ENCODE results near the gene TSSK2.

Gene TSSK2

DNA sequence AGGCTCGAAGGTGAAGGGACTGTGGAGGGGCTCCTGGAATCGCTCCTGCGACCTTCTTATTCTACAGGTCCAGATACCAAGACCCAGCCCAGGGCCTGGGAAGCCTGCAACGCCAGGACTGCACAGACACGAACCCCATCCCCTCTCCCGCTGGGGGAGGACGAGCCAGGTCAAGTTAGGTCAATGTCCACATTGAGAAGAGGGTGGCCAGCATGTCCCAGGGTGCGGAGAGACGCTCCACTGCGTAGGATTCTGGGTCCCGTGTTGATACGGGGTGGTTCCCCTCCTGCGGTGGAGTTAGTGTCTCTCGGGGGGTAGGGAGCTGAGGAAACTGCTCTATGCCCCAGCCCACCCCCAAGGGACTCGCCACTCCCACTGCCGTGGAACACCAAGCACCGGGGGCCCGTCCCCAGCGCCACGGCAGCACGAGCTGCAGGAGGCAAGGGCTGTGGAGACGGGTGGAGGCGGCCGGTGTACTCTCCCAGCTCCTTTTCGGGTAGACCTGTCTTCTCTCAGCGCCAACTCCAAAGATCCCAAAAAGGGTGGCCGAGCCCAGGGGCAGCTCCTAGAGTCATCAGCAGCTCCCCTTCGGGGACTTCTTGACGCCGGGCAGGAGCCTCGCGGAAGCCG, 17.4 kb downstream of the TSSK2 start:
- H2AFZ ChIP-seq, result no peak overlapping the region

DNA sequence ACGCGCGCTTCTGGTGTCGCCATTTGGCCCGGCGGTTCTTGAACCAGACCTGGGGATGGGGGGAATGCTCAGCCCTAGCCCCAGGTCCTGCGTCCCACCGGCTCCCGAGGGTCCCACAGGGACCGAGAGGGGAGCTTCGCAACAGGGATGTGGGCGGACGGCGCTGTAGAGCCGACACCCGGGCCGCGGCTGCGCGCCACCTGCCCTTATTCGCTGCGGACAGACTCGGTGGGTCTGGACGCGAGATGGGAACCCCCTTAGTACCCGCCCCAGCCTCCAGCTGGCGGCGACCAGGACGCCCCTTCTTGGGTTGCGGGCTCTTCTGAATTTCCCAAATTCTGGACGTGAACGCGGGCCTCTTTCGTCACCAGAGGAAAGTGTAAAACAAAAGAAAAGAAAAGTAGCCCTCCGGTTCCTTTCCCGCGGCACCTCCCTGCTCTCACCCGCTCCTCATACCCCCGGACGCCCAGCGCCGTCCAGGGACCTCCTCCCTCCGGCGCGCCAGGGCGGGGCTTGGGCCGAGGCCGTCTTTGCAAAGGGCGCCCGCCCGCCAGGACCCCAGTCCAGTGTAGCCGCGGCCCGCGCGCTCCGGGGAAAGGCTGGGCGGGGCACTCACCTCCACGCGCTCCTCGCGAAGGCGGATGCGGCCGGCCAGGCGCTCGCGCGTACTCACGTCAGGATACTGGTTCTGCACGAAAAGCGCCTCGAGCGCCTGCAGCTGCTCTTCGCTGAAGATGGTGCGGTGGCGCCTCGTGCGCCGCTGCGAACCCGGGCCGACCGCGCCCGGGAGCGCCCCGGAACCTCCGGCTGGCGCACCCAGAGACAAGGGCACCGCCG, 18.2 kb downstream of the TSSK2 start:
- no peak overlapping the region for H3K9ac ChIP-seq
- peak overlapping the region; percentile 42 for H2AFZ ChIP-seq
- no peak overlapping the region for H3K27ac ChIP-seq
- H3K79me2 ChIP-seq, result peaks cover under 1% of the 10 kb centered on the region
- H3K27me3 ChIP-seq (ENCODE audit: control insufficient read depth, insufficient read depth, low read length), result no peaks in the 10 kb centered on the region
- TF ChIP-seq, protein P1, sequence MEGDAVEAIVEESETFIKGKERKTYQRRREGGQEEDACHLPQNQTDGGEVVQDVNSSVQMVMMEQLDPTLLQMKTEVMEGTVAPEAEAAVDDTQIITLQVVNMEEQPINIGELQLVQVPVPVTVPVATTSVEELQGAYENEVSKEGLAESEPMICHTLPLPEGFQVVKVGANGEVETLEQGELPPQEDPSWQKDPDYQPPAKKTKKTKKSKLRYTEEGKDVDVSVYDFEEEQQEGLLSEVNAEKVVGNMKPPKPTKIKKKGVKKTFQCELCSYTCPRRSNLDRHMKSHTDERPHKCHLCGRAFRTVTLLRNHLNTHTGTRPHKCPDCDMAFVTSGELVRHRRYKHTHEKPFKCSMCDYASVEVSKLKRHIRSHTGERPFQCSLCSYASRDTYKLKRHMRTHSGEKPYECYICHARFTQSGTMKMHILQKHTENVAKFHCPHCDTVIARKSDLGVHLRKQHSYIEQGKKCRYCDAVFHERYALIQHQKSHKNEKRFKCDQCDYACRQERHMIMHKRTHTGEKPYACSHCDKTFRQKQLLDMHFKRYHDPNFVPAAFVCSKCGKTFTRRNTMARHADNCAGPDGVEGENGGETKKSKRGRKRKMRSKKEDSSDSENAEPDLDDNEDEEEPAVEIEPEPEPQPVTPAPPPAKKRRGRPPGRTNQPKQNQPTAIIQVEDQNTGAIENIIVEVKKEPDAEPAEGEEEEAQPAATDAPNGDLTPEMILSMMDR (IDR thresholded peaks at IDR 0.05), result no peak
- peak overlapping the region; percentile 9 for H3K4me3 ChIP-seq (ENCODE audit: low read depth, low read length)
- no peaks in the 10 kb centered on the region for H3K9me3 ChIP-seq (ENCODE audit: control insufficient read depth, low read length)
- H3K36me3 ChIP-seq (ENCODE audit: control insufficient read depth, insufficient read depth, low read length), result no peaks in the 10 kb centered on the region
- H3K4me2 ChIP-seq (ENCODE audit: low read length), result peak overlapping the region; percentile 35
- H3K4me1 ChIP-seq, result no peaks in the 10 kb centered on the region

More for the DNA sequence above, 17.4 kb downstream of the TSSK2 start:
- TF ChIP-seq, protein P1 (IDR thresholded peaks at IDR 0.05), result no peak
- H3K4me3 ChIP-seq (ENCODE audit: low read depth, low read length), result no peak overlapping the region
- no peaks in the 10 kb centered on the region for H3K36me3 ChIP-seq (ENCODE audit: control insufficient read depth, insufficient read depth, low read length)
- H3K4me1 ChIP-seq, result no peaks in the 10 kb centered on the region
- H3K27me3 ChIP-seq (ENCODE audit: control insufficient read depth, insufficient read depth, low read length), result no peaks in the 10 kb centered on the region
- H3K79me2 ChIP-seq, result peaks cover 4% of the 10 kb centered on the region
- no peak overlapping the region for H3K9ac ChIP-seq
- H3K4me2 ChIP-seq (ENCODE audit: low read length), result no peak overlapping the region
- H3K9me3 ChIP-seq (ENCODE audit: control insufficient read depth, low read length), result no peaks in the 10 kb centered on the region
- no peak overlapping the region for H3K27ac ChIP-seq

DNA sequence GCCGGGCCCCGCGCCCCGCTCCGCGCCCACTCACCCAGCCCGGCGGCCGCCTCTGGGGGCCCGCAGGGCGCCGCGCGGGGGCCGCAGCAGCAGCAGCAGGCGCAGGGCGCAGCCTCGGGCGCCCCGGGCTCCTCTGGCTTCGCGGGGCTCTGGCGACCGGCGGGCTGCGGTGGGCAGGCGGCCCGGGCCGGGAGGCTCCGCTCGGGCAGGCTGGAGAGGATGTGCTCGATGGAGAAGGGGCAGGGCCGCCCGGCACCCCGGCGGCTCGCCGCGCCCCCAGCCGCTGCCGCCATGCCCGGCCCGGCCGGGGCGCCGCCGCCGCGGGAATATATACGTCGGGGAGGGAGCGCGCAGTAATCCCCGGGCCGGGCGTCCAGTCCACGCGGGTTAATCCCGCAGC, 18.9 kb downstream of the TSSK2 start, which contains the start of gene GSC2:
Gene GSC2 (minus strand): TSS at position 302 of the 400 bp plus-strand sequence. CDS start 9 bp downstream, at position 293.
- peak within 1 kb of the TSS; percentile 9 for H3K4me3 ChIP-seq (ENCODE audit: low read depth, low read length)
- no peaks in the 10 kb centered on the region for H3K9me3 ChIP-seq (ENCODE audit: control insufficient read depth, low read length)
- no peaks in the 10 kb centered on the region for H3K27me3 ChIP-seq (ENCODE audit: control insufficient read depth, insufficient read depth, low read length)

DNA sequence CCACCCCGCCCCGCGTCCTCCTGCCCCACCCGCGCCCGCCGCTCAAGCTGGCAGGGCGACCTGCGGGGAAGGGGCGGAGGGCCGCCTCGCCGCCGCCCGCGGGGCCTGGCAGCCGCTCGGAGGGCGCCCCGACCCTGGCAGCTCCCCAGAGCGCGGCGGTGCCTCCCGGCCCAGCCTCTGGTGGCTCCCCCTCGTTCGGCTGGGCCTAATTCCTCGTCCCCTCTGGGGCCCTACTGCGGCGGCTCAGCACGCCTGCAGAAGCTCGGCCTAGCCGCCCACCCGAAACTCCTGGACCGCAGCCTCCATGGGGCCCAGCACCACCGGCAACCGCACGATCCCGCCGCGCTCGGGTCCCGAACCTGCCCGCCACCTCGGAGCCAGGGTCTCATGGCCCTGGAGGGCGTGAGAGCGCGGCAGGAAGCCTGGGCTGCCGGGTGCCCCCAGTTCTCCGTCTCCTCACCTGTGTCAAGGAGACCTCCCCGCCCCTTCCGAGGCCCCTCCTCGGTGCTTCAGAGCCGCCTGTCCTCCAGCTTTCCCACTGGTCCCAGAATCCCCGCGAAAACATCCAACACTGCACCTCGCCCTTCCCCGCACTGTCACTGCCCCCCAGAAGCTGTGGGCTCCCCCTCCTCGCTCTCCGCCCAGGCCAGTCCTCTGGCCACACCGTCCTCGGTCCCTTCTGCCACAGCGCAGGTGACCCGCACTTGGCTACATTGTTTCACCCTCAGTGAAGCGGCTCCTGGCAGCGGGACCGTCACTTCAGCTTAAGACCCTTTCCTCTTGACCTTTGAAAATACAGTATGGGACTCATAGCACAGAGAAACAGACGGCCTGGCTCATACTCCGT, 19.6 kb downstream of the TSSK2 start:
- Histone ChIP-seq H3K27me3 (ENCODE audit: control insufficient read depth, insufficient read depth, low read length) (no peaks in the 10 kb centered on the region), H3K4me3 (ENCODE audit: low read depth, low read length) (no peak overlapping the region), H3K4me1 (no peaks in the 10 kb centered on the region), H3K9me3 (ENCODE audit: control insufficient read depth, low read length) (no peaks in the 10 kb centered on the region), H3K36me3 (ENCODE audit: control insufficient read depth, insufficient read depth, low read length) (no peaks in the 10 kb centered on the region), H3K9ac (no peak overlapping the region), H3K4me2 (ENCODE audit: low read length) (no peak overlapping the region), H3K27ac (no peak overlapping the region), H2AFZ (no peak overlapping the region), H3K79me2 (no peaks in the 10 kb centered on the region)
- TF ChIP-seq, protein P1 (IDR thresholded peaks at IDR 0.05), result no peak

More for the DNA sequence above, 18.9 kb downstream of the TSSK2 start, which contains the start of gene GSC2:
- Histone ChIP-seq H3K4me1 (no peaks in the 10 kb centered on the region), H3K9ac (no peak within 1 kb of the TSS), H3K79me2 (no peaks in the 10 kb centered on the region), H3K27ac (no peak within 1 kb of the TSS), H2AFZ (peak within 1 kb of the TSS; percentile 42), H3K36me3 (ENCODE audit: control insufficient read depth, insufficient read depth, low read length) (no peaks in the 10 kb centered on the region), H3K4me2 (ENCODE audit: low read length) (peak within 1 kb of the TSS; percentile 35)
- TF ChIP-seq, protein P1 (IDR thresholded peaks at IDR 0.05), result no peak

Measured in parathyroid adenoma (tissue), 2 donors.